ENCODE measurements around the gene MOB1B. TPM values are rescaled to one million over a fixed set of nuclear protein-coding genes. Genes with fewer than 3 reads are reported as not detected.
"Not testable (repeated sequence)": the region's sequence is repeated elsewhere in the genome, so short reads cannot be mapped to it uniquely, and the experiment has no call there.

Gene MOB1B
- total RNA-seq (2014; rRNA removed; shearing (Covaris generic)), result 11.0 and 13.5 TPM in 2 replicates

GRCh38 chr4:70901984-70902576, at the start of gene MOB1B:
TSS of gene MOB1B (plus strand) at chr4:70902369. CDS start at chr4:70902537, 168 bp downstream.
- in situ Hi-C loops (cut with HindIII; ENCODE audit: low sequenced_read_pairs), result no loop called here

GRCh38 chr4:70855464-70855863, 46.7 kb upstream of the MOB1B start:
- no peak for DNase-seq (ENCODE audit: low spot score)
- in situ Hi-C loops (cut with HindIII; ENCODE audit: low sequenced_read_pairs), result no loop called here

More at GRCh38 chr4:70901984-70902576, at the start of gene MOB1B:
- peak; percentile 88 for DNase-seq (ENCODE audit: low spot score)

GRCh38 chr4:70858454-70858853, 43.7 kb upstream of the MOB1B start:
- DNase-seq (ENCODE audit: low spot score), result no peak
- in situ Hi-C loops (cut with HindIII; ENCODE audit: low sequenced_read_pairs), result no loop called here

- no peak for DNase-seq (ENCODE audit: low spot score)
- in situ Hi-C loops (cut with HindIII; ENCODE audit: low sequenced_read_pairs), result no loop called here
These were observed 43.1 kb upstream of the MOB1B start for GRCh38 chr4:70859066-70859465.

GRCh38 chr4:70863099-70863790, 38.9 kb upstream of the MOB1B start:
- no peak for DNase-seq (ENCODE audit: low spot score)
- in situ Hi-C loops (cut with HindIII; ENCODE audit: low sequenced_read_pairs), result no loop called here

- DNase-seq (ENCODE audit: low spot score), result no peak
- in situ Hi-C loops (cut with HindIII; ENCODE audit: low sequenced_read_pairs), result no loop called here
These were observed 33.4 kb upstream of the MOB1B start for GRCh38 chr4:70868778-70869177.

- no peak for DNase-seq (ENCODE audit: low spot score)
- in situ Hi-C loops (cut with HindIII; ENCODE audit: low sequenced_read_pairs), result no loop called here
These were observed 29.0 kb upstream of the MOB1B start for GRCh38 chr4:70873216-70873615.

- DNase-seq (ENCODE audit: low spot score), result no peak
- in situ Hi-C loops (cut with HindIII; ENCODE audit: low sequenced_read_pairs), result no loop called here
These were observed 27.7 kb upstream of the MOB1B start for GRCh38 chr4:70874268-70875156.

- DNase-seq (ENCODE audit: low spot score), result no peak
- in situ Hi-C loops (cut with HindIII; ENCODE audit: low sequenced_read_pairs), result no loop called here
These were observed 24.6 kb upstream of the MOB1B start for GRCh38 chr4:70877556-70877955.

- in situ Hi-C loops (cut with HindIII; ENCODE audit: low sequenced_read_pairs), result no loop called here
These were observed 21.4 kb upstream of the MOB1B start for GRCh38 chr4:70880739-70881138.

GRCh38 chr4:70885174-70885573, 17.0 kb upstream of the MOB1B start:
- DNase-seq (ENCODE audit: low spot score), result no peak
- in situ Hi-C loops (cut with HindIII; ENCODE audit: low sequenced_read_pairs), result no loop called here

More at GRCh38 chr4:70880739-70881138, 21.4 kb upstream of the MOB1B start:
- no peak for DNase-seq (ENCODE audit: low spot score)

GRCh38 chr4:70892086-70892769, 9.9 kb upstream of the MOB1B start:
- DNase-seq (ENCODE audit: low spot score), result no peak
- in situ Hi-C loops (cut with HindIII; ENCODE audit: low sequenced_read_pairs), result no loop called here

- DNase-seq (ENCODE audit: low spot score), result no peak
- in situ Hi-C loops (cut with HindIII; ENCODE audit: low sequenced_read_pairs), result no loop called here
These were observed 8.4 kb upstream of the MOB1B start for GRCh38 chr4:70893790-70894189.

GRCh38 chr4:70895405-70895804, 6.8 kb upstream of the MOB1B start:
- DNase-seq (ENCODE audit: low spot score), result no peak
- in situ Hi-C loops (cut with HindIII; ENCODE audit: low sequenced_read_pairs), result no loop called here

GRCh38 chr4:70895811-70896491, 6.2 kb upstream of the MOB1B start:
- no peak for DNase-seq (ENCODE audit: low spot score)
- in situ Hi-C loops (cut with HindIII; ENCODE audit: low sequenced_read_pairs), result no loop called here

GRCh38 chr4:70898581-70898980, 3.6 kb upstream of the MOB1B start:
- in situ Hi-C loops (cut with HindIII; ENCODE audit: low sequenced_read_pairs); DNase-seq (ENCODE audit: low spot score): not testable (repeated sequence)

- peak; percentile 57 for DNase-seq (ENCODE audit: low spot score)
- in situ Hi-C loops (cut with HindIII; ENCODE audit: low sequenced_read_pairs), result no loop called here
These were observed 574 bp upstream of the MOB1B start for GRCh38 chr4:70901607-70901983.

- DNase-seq (ENCODE audit: low spot score), result peak; percentile 53
- in situ Hi-C loops (cut with HindIII; ENCODE audit: low sequenced_read_pairs), result no loop called here
These were observed 565 bp downstream of the MOB1B start for GRCh38 chr4:70902577-70903290.

All from G401 (cell line).